GM19452 (cell line): Measurements from ENCODE around the gene CLEC4M.

Experiments
- ATAC-seq: cut with Tn5 transposase; IDR thresholded peaks from one replicate; pipeline ENCODE4 v1.9.1; 2021; ENCODE audit not compliant: unreplicated experiment

Gene CLEC4M

DNA sequence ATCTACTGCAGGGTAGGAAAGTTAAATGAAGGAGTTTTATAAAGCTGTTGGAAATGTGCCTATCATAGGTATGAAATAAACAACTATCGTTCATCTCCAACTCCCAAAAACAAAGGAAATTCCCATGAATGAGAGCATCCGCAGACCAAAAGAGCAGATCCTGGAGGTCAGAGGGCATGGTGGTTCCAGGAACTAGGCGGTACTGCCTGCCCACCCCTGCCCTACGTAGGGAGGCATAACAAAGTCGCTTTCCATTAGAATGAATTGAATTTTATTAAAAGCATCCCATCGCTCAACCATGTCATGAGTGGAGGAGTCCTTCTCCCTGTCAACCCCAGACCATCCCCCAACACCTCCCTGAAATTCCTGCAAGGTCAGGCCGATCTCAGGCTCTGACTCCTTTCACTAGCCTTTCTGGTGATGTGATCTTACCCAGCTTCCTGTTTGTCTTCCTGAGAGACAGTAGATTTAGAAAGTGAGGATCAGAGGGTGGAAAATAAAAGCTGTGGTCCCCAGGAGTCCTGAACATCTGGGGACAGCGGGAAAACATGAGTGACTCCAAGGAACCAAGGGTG lies at the start of gene CLEC4M:
Gene CLEC4M (plus strand): TSS at position 525 of the 575 bp plus-strand sequence. CDS start 24 bp downstream, at position 549.
- no peak for ATAC-seq

GRCh38 chr19:7715671-7716070 lies 47.4 kb upstream of the CLEC4M start:
- no peak for ATAC-seq

DNA sequence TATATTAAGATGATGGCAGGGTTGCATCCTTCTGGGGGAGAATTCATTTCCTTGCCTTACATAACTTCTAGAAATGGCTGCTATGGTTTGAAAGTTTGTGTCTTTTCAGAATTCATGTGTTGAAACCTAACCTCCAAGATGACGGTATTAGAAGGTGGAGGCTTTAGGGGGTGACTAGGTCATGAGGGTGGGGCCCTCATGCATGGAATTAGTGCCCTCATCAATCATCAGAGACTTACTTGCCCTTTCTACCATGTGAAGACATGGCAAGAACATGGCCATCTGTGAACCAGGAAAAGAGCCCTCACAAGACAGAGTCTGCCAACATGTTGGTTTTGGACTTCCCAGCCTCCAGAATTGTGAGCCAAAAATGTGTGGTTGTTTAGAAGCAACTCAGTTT lies 46.3 kb upstream of the CLEC4M start:
- ATAC-seq: no peak

DNA sequence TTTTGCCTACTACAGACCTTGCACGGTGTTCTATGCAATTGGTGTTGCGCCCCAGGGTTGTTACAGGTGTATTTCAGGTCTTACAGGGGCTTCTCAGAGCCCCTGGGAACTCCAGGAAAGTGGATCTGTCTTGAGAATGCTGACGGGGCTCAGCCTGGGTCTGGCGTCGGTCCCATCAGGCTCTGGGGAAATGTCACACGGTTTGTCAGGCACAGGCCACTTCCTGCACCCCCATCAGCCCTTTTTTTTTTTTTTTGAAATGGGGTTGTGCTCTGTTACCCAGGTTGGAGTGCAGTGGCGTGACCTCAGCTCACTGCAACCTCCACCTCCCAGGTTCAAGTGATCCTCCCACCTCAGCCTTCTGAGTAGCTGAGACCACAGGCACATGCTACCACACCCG lies 44.4 kb upstream of the CLEC4M start:
- ATAC-seq: no peak

GRCh38 chr19:7720351-7720750 lies 42.7 kb upstream of the CLEC4M start:
- no peak for ATAC-seq

GRCh38 chr19:7722231-7722651 lies 40.8 kb upstream of the CLEC4M start:
- no peak for ATAC-seq

GRCh38 chr19:7725791-7726190 lies 37.3 kb upstream of the CLEC4M start:
- ATAC-seq: no peak

DNA sequence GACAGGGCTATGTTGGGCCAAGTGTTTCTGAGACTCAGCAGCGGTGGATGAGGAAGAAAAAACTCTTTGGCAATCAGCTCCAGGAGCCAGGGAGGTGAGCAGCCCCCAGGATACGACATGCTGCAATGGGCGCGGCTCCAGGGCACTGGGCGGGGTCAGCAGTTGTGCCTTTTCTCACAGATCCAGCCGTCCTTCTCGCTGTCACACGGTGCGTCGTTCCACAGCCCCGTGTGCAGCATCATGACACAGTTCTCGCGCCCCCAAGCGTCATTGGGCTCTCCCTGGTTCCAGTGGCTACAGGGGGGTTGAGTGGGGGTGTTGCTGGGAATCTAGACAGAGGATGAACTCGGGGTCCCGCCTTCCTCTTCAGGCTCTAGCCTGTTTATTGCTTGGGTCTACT lies 33.8 kb upstream of the CLEC4M start:
- ATAC-seq: no peak

GRCh38 chr19:7729831-7730285 lies 33.2 kb upstream of the CLEC4M start:
- no peak for ATAC-seq

DNA sequence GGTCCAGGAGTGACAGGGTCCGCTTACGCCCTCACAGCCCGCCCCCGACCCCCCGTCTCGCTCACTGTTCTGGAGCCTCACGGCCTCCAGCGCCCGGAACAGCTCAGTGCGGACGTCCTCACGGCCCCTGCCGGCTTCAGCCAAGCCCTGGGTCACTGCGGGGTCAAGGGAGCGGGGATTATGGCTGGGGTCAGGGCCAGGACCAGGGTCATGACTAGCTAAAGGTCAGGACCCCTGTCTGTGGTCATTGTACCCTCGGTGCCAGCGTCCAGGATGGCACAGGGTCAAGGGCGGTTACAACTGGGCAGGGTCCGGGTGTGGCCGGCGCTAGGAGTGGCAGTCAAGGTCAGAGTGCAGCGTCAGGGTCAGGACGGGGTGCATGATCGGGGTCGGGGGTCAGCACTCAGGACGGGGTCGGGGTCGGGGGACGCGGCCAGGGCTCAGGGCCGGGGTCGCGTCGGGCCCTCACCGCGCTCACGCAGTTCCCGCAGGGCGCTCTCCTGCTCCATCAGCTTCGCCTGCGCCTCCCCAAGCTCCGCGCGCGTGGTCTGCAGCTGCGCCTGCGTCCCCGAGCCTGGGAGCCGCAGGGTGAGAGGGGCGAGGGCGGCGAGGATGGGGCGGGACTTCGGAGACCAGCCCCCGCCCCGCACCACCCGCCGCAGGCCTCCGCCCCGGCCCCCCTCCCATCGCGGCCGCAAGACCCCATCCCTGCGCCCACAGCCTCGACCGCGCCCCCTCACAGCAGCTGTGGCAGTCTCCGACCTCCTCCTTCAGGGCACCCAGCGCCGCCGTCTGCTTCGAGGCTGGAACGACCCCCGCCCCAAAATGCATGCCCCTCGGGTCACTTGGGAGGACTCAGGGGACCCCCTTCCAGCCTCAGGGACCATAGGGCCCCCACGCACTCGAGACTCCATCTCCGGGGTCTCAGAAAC lies 32.5 kb upstream of the CLEC4M start:
- ATAC-seq: no peak

GRCh38 chr19:7731218-7731595 lies 31.8 kb upstream of the CLEC4M start:
- no peak for ATAC-seq

GRCh38 chr19:7731615-7732014 lies 31.4 kb upstream of the CLEC4M start:
- no peak for ATAC-seq

- no peak for ATAC-seq
Measured at GRCh38 chr19:7732045-7732444, 31.0 kb upstream of the CLEC4M start, which contains the start of gene CLEC4G. Gene CLEC4G (minus strand): TSS chr19:7732110. CDS start chr19:7732102, 8 bp downstream.

DNA sequence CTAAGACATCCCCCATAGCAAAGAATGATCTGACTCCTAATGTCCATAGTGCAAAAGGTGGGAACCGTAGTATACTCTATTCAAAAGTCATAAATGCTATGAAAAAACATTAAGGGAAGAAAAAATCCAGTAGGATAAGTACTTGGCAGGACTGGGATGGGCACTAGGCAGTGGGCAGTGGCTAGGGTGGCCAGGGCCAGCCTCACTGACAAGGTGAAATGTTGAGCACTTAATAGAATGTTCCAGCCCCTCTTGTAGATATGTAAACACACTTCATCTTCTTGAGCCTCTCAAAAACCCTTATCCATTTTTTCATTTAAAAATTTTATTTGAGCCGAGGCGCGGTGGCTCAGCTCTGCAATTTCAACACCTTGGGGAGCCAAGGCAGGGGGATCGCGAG lies 29.7 kb upstream of the CLEC4M start:
- ATAC-seq: no peak

DNA sequence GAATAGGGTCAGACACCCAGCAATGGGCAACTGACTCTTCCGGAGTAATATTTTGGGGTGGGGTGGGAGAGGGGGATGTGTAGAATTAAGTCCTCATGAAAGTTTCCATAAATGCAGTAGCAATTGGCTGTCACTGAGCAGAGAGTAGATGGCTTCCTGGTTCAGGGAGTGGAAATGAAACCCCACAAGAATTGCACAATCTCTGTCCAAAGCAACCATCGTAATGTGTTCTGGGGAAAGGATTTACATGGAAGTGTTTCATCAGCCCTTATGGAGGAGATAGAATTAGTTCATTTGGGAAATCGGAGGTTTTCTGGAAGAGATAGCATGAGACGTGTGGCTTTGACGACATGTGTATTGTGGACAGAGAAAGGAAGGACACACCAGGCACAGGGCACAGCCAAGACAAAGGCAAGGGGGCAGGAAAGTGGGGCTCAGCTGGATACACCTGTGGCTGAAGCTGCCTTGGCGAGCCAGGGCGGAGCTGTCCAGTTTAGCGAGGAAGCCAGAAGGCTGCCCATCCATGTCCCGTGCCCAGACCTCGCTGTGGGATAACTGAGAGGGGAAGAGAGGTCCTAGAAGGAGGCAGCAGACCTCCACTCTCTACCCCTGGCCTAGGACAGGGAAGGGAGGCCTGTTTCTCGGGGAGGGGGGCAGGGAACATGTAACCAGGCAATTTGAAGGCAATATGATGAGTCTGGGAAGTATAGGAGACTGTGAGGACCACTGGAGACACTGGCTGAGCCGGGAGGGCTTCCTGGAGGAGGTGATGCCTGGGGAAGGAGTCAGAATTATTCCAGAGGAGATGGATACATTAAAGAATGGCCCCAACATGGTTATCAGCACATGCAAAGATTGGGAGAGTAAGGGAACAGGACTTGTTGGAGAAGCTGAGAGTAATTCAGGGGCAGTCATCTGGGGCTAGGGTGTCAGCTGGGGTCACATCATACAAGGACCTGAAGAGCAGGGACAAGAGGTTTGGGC lies 28.5 kb upstream of the CLEC4M start:
- ATAC-seq: no peak

DNA sequence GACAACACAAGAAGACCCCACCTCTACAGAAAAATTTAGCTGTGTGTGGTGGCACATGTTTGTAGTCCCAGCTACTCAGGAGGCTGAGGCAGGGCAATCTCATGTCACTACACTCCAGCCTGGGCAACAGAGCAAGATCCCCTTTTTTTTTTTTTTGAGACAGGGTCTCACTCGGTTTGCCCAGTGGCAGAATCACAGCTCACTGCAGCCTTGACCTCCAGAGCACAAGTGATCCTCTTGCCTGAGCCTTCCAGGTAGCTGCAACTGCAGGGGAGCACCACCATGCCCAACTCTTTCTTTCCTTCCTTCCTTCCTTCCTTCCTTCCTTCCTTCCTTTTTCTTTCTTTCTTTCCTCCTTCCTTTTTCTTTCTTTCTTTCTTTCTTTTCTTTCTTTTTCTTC lies 26.9 kb upstream of the CLEC4M start:
- ATAC-seq: no peak

DNA sequence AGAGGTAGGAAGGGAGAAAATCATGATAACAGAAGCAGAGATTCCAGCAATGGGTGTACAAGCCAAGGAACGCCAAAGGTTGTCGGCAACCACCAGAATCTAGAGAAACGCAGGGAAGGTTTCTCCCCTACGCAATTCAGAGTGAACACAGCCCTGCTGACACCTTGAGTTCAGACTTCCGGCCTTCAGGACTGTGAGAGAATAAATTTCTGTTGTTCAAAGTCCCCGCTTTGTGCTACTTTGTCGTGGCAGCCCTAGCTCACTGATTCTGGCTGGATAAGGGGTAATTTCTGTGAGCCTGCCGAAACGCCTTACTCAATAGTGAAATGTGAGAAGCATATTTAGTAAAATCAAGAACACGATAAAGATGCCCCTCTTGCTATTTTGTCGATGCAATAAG lies 25.8 kb upstream of the CLEC4M start:
- ATAC-seq: no peak

GRCh38 chr19:7738023-7738422 lies 25.0 kb upstream of the CLEC4M start:
- no peak for ATAC-seq

DNA sequence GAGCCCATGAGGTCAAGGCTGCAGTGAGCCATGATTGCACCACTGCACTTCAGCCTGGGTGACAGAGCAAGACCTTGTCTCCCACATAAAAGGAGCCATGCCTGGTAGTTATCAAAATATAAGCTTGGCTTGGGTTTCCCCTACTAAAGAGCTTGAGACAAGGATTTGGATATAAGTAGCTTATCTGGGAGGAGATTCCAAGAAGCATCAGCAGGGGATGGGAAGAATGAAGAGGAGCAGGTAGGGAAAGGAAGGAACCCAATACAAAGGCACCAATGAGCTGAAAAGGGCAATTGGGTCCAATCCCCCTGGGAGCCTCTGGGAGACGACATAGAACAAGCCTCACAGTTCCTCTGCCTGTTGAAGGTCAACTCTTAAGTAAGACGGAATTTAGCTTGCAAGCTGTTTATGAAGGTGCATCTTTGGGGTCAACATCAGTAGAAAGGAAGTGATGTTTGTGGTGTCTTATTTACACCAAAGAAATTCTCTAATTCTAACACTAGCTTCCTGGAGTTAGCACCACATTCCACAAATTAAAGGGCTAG lies 23.8 kb upstream of the CLEC4M start:
- ATAC-seq: no peak

GRCh38 chr19:7739801-7740681 lies 23.0 kb upstream of the CLEC4M start:
- no peak for ATAC-seq
